C4-2B (cell line): Measurements from ENCODE around the gene CARS1.

Experiments used
- H3K27ac ChIP-seq: fragments of 450-650 bp; 2 replicates; pipeline ENCODE4 v1.5.1; 2017
- ZFX ChIP-seq: fragments of 450-650 bp; IDR thresholded peaks from 2 replicates; pipeline ENCODE4 v1.6.1; 2017
- TF ChIP-seq, protein P1 (sequence below): fragments of 450-650 bp; conservative IDR thresholded peaks from 2 replicates; pipeline ENCODE4 v1.5.1; 2017; ENCODE audit warnings: mild to moderate bottlenecking

CARS1 gene

DNA sequence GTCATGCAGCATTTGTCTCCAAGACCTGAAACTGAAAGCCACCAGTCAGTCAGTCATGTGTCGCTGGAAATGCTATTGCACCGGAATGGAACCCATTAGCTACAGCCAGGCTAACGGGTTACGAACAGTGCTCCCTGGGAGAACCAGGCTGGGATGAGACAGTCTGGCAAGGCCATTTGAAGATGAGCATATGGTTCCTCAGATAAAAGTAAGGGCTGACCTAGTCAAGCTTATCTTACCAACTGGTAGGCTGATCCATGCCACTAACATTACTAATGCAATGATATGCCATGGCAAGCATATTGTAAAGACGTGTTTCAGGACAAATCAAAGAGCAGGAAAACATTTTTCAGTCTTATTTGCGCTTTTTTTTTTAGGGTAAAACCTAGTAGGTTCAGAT is 93.5 kb downstream of the CARS1 start:
- H3K27ac ChIP-seq = no peak overlapping the region
- no peak for TF ChIP-seq ZFX
- TF ChIP-seq, protein P1, sequence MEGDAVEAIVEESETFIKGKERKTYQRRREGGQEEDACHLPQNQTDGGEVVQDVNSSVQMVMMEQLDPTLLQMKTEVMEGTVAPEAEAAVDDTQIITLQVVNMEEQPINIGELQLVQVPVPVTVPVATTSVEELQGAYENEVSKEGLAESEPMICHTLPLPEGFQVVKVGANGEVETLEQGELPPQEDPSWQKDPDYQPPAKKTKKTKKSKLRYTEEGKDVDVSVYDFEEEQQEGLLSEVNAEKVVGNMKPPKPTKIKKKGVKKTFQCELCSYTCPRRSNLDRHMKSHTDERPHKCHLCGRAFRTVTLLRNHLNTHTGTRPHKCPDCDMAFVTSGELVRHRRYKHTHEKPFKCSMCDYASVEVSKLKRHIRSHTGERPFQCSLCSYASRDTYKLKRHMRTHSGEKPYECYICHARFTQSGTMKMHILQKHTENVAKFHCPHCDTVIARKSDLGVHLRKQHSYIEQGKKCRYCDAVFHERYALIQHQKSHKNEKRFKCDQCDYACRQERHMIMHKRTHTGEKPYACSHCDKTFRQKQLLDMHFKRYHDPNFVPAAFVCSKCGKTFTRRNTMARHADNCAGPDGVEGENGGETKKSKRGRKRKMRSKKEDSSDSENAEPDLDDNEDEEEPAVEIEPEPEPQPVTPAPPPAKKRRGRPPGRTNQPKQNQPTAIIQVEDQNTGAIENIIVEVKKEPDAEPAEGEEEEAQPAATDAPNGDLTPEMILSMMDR = no peak

DNA sequence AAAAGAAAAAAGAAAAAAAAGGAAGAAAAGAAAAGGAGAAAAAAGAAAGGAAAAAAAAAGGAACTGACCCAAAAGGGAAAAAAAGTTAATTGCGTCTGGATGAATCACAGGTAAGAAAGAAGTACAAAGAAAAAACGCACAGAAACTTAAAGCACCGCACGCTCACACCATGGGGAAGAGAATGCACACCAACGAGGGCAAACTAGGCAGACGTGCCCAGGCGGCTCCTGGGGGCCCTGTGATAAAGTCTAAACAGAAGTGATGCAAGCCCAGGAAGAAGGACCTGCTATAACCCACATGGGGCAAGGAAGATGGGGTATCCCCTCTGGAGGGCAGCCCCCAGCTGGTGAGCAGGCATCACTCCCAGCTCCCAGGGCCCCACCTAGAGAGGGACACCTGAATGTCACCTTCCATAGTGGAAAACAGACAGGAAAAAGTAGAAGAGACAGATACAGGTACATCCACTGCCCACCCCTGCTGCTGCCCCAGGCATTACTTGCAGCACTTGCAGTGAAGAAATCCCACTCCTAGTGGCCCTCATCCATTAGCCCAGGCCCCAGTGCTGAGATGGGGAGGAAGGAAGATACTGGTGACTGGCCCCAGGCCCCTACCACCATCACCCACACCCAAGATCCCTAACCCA is 94.0 kb downstream of the CARS1 start:
- no peak for TF ChIP-seq ZFX
- TF ChIP-seq, protein P1 = no peak
- H3K27ac ChIP-seq = no peak overlapping the region

DNA sequence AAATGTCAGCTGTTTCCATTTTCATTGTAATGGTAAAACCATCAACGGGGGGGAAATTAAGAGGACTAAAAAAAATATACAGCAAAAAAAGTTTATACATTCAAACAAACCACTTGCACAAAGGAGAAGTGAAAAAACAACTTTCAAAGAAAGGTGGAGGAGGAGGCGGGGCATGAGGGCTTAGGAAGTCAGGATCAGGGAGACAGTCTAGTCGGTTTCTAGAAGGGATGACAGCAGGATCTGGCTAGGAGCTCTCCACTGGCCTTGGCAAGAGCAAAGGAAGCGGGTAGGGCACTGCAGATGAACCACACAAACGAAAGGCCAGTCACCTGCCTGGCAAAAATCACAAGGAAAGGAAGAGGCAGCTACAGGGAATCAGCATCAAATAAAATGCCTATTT is 96.1 kb downstream of the CARS1 start:
- no peak overlapping the region for H3K27ac ChIP-seq
- TF ChIP-seq, protein P1 = no peak
- no peak for TF ChIP-seq ZFX

DNA sequence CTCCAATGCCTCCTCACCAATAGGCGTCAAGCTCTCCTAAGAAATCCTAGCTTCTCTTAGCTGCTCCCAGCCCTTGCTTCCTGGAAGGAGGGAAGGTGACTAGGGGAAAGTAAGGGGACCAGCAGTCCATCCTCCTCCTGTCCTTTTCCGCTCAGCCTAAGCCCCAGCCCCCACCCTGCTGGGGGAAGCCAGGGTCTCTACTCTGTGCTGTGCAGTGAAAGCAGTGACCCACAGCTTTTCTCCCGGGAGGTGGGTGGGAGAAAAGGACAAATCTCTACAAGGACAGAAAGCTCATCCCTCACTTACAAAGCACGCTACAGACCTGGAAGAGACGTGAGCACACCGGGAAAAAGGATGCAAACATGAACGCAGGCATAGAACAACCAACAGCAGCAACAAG is 97.1 kb downstream of the CARS1 start:
- H3K27ac ChIP-seq = no peak overlapping the region

DNA sequence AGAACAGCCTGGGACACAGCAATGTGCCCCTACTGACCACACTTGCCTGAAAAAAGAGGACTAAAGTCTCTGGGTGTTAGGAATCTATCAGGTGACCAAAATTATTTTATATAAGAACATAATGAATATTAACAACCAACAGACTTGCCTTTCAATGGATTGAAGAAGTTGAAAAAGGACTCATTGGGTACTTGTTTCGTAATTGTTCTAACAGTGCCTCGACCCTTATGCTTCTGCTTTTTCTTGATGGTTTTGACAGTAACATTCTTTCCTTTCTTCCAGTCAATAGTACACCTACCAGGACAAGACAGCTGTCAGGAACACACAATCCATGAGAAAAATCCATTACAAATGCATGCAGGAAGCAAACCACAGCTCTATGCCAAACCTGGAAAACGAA is 99.0 kb downstream of the CARS1 start:
- H3K27ac ChIP-seq = no peak overlapping the region
- TF ChIP-seq ZFX = no peak
- TF ChIP-seq, protein P1 = no peak

More for the DNA sequence above, 97.1 kb downstream of the CARS1 start:
- no peak for TF ChIP-seq ZFX
- TF ChIP-seq, protein P1 = no peak

DNA sequence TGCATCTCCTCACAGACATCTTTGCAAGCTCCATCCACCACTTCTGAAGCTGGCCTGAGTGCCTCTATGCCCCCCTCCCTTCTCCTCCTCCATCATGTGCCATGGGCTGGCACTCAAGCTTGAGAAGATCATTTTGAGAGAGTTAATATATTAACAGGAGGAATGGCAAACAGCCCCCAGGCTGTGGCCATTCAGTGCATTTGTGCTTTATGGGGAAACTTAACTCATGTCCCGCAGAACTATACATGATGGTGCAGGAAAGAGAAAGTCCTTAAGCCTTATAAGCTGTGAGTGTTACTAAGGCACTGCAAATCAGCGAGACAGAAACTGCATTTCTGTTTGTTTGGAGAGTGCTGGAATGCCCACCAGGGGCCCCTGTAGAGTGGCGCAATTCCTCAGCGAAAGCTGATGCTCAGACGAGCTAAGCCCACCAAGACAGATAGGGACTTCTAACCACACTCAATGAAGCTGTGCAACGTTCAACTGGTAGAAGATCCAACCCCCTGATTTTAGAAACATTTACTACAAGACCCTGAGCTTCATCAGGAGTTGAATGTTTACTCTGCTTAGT is 101.2 kb downstream of the CARS1 start:
- no peak overlapping the region for H3K27ac ChIP-seq
- TF ChIP-seq ZFX = no peak
- TF ChIP-seq, protein P1 = no peak

DNA sequence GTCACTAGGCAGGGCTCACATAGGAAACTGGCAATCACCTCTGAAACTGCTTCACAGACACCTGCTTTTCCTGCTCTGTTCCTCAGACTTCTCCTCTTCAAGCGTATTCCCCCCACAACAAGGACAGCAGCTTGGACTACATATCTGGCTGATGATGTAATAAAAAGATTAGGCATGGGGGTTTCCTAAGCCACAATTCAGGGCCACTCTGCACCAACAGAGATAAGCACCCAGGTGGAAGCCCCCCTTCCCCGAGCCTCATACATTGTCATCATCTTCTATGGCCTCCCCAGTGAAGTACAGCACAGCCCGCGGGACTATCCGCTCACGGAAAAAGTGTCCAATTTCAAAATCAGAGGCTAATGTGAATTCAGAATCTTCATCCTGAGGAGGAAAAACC is 103.0 kb downstream of the CARS1 start:
- H3K27ac ChIP-seq = no peak overlapping the region
- no peak for TF ChIP-seq ZFX
- TF ChIP-seq, protein P1 = no peak
